Liver (tissue), 9 donors: Measurements from ENCODE around the gene MAPKAPK2. TPM values are rescaled to one million over a fixed set of nuclear protein-coding genes. Genes with fewer than 3 reads are reported as not detected.

Source experiments
- DNase-seq: peaks from one replicate; pipeline ENCODE4 v3.0.0-alpha.2; 2017; ENCODE audit warnings: low spot score
- H3K27ac ChIP-seq, 2 donors: one replicate each; pipeline ENCODE4 v1.7.0; 2013; ENCODE audit warnings: inconsistent platforms in 2 of 2, low read length in 2 of 2, control low read depth in 1 of 2, low read depth in 1 of 2, mild to moderate bottlenecking in 1 of 2
- H3K27me3 ChIP-seq, 4 donors: one replicate each; pipeline versions ENCODE4 v1.6.1 to v1.7.0; 2013; ENCODE audit warnings: low read length in 3 of 4, inconsistent platforms in 1 of 4, mild to moderate bottlenecking in 1 of 4, moderate library complexity in 1 of 4; ENCODE audit not compliant: control insufficient read depth in 4 of 4, insufficient read depth in 4 of 4
- H3K36me3 ChIP-seq, 4 donors: one replicate each; pipeline versions ENCODE4 v1.6.1 to v1.7.0; 2013; ENCODE audit warnings: low read length in 3 of 4, mild to moderate bottlenecking in 3 of 4, low read depth in 1 of 4, moderate library complexity in 1 of 4; ENCODE audit not compliant: control insufficient read depth in 4 of 4, insufficient read depth in 3 of 4
- H3K4me1 ChIP-seq, 4 donors: one replicate each; pipeline versions ENCODE4 v1.6.1 to v1.7.0; 2013; ENCODE audit warnings: low read length in 3 of 4, mild to moderate bottlenecking in 3 of 4, moderate library complexity in 1 of 4; ENCODE audit not compliant: control insufficient read depth in 4 of 4, insufficient read depth in 4 of 4
- H3K4me3 ChIP-seq, 3 donors: one replicate each; pipeline versions ENCODE4 v1.6.1 to v1.7.0; 2013; ENCODE audit warnings: low read length in 3 of 3, control low read depth in 1 of 3, low read depth in 1 of 3, mild to moderate bottlenecking in 1 of 3
- H3K9ac ChIP-seq, 2 donors: one replicate each; pipeline ENCODE4 v1.7.0; 2013; ENCODE audit warnings: low read length in 2 of 2, mild to moderate bottlenecking in 2 of 2, moderate library complexity in 2 of 2, control low read depth in 1 of 2, low read depth in 1 of 2
- H3K9me3 ChIP-seq, 4 donors: one replicate each; pipeline versions ENCODE4 v1.6.1 to v1.7.0; 2013; ENCODE audit warnings: low read length in 3 of 4; ENCODE audit not compliant: control insufficient read depth in 4 of 4
- CTCF ChIP-seq: fragments of 150-350 bp; IDR thresholded peaks from 2 replicates; pipeline ENCODE4 v1.5.1; 2017; ENCODE audit warnings: improper control_type of control experiment, low read depth, low read length; ENCODE audit not compliant: missing input control
- EGR1 ChIP-seq, 2 donors: IDR thresholded peaks; 2 replicates each; pipeline ENCODE4 v1.6.1; 2016 to 2018; ENCODE audit warnings: antibody characterized with exemption in 2 of 2, low read depth in 2 of 2
- FOXA1 ChIP-seq: IDR thresholded peaks from 2 replicates; pipeline ENCODE4 v1.6.1; 2016; ENCODE audit warnings: antibody characterized with exemption
- FOXA2 ChIP-seq: IDR thresholded peaks from 2 replicates; pipeline ENCODE4 v1.6.1; 2016; ENCODE audit warnings: antibody characterized with exemption
- GABPA ChIP-seq, 2 donors: IDR thresholded peaks in 1 of 2; conservative IDR thresholded peaks in 1 of 2; 2 replicates each; pipeline ENCODE4 v1.6.1; 2016; ENCODE audit warnings: antibody characterized with exemption in 2 of 2, mild to moderate bottlenecking in 1 of 2, moderate library complexity in 1 of 2
- HNF4A ChIP-seq, 2 donors: conservative IDR thresholded peaks; 2 replicates each; pipeline ENCODE4 v1.6.1; 2016; ENCODE audit warnings: antibody characterized with exemption in 2 of 2, mild to moderate bottlenecking in 2 of 2
- HNF4G ChIP-seq: IDR thresholded peaks from 2 replicates; pipeline ENCODE4 v1.6.1; 2016; ENCODE audit warnings: antibody characterized with exemption
- JUND ChIP-seq, 2 donors: IDR thresholded peaks; 2 replicates each; pipeline ENCODE4 v1.6.1; 2016; ENCODE audit warnings: antibody characterized with exemption in 2 of 2
- MAX ChIP-seq: IDR thresholded peaks from 2 replicates; pipeline ENCODE4 v1.6.1; 2016; ENCODE audit warnings: antibody characterized with exemption
- NR2F2 ChIP-seq: IDR thresholded peaks from 2 replicates; pipeline ENCODE4 v1.6.1; 2016; ENCODE audit warnings: antibody characterized with exemption
- RAD21 ChIP-seq, 2 donors: IDR thresholded peaks; 2 replicates each; pipeline ENCODE4 v1.6.1; 2016; ENCODE audit warnings: antibody characterized with exemption in 2 of 2, mild to moderate bottlenecking in 2 of 2
- REST ChIP-seq: IDR thresholded peaks from 2 replicates; pipeline ENCODE4 v1.6.1; 2016; ENCODE audit warnings: antibody characterized with exemption, mild to moderate bottlenecking
- TAF1 ChIP-seq: conservative IDR thresholded peaks from 2 replicates; pipeline ENCODE4 v1.6.1; 2016; ENCODE audit warnings: antibody characterized with exemption, mild to moderate bottlenecking
- YY1 ChIP-seq: IDR thresholded peaks from 2 replicates; pipeline ENCODE4 v1.6.1; 2016; ENCODE audit warnings: antibody characterized with exemption, mild to moderate bottlenecking
- WGBS: extraction: QIAGEN DNeasy Blood & Tissue Kit; methylation state at CpG from one replicate; pipeline ENCODE4 v1.1.7; 2013; 5-methylcytosine and 5-hydroxymethylcytosine counted together
- polyA plus RNA-seq, 2 donors: library from polyadenylated mRNA; stranded (reverse) in 1 of 2; unstranded in 1 of 2; fragments of 200-250 nt in 1 of 2; fragments of >200 nt in 1 of 2; fragmentation: Nextera tagmentation in 1 of 2; extraction: Ambion mirVana in 1 of 2; gene quantifications; one replicate each; pipeline versions ENCODE4 v1.2.1 to v1.2.3, GENCODE V29; 2013 to 2015
- total RNA-seq, 2 donors: library from RNA; depleted of rRNA; stranded (reverse); fragments of >200 nt; gene quantifications; one replicate each; pipeline ENCODE4 v1.2.3, GENCODE V29; 2014
- donor health status: healthy.
- donor health status: healthy.
- donor health status: healthy.
- donor health status: healthy.
- donor health status: healthy.

Gene MAPKAPK2
- total and polyA plus RNA-seq, 4 donors = 7.5 to 24.5 (median 14.7) TPM

GRCh38 chr1:206716870-206717673 is 32.4 kb downstream of the MAPKAPK2 start:
- peak; percentile 8 to 23 for TF ChIP-seq HNF4A (conservative IDR thresholded peaks at IDR 0.05)
- TF ChIP-seq FOXA1 = no peak
- TF ChIP-seq YY1 = no peak
- no peak for TF ChIP-seq REST
- TF ChIP-seq CTCF = no peak
- TF ChIP-seq RAD21 (IDR thresholded peaks at IDR 0.05) = peak in 1 of 2 donors; percentile 15
- peak; percentile 84 for TF ChIP-seq NR2F2
- TF ChIP-seq HNF4G = no peak
- H3K9me3 ChIP-seq = no peaks in the 10 kb centered on the region
- no peak for DNase-seq
- H3K4me1 ChIP-seq = peaks cover 15 to 48% (median 37%) of the 10 kb centered on the region in 4 donors
- H3K36me3 ChIP-seq = no peaks in the 10 kb centered on the region
- WGBS = 80% methylated on average over 8 of the region's 8 CpGs
- peak overlapping the region; percentile 31 to 55 for H3K27ac ChIP-seq
- no peak overlapping the region for H3K4me3 ChIP-seq
- no peak overlapping the region for H3K9ac ChIP-seq
- H3K27me3 ChIP-seq = no peaks in the 10 kb centered on the region

GRCh38 chr1:206717674-206717989 is 32.9 kb downstream of the MAPKAPK2 start:
- Histone ChIP-seq H3K4me3 (no peak overlapping the region), H3K9ac (no peak overlapping the region), H3K9me3 (no peaks in the 10 kb centered on the region), H3K27ac (peak overlapping the region in 1 of 2 donors; percentile 25), H3K27me3 (no peaks in the 10 kb centered on the region), H3K36me3 (no peaks in the 10 kb centered on the region), H3K4me1 (peaks cover 18 to 49% (median 40%) of the 10 kb centered on the region in 4 donors)
- WGBS = 86% methylated on average over 1 of the region's 1 CpG
- DNase-seq = no peak
- TF ChIP-seq FOXA2 (no peak), EGR1 (IDR thresholded peaks at IDR 0.05; ENCODE audit: low read depth in 2 of 2) (no peak), YY1 (no peak), REST (no peak), RAD21 (IDR thresholded peaks at IDR 0.05) (no peak), FOXA1 (no peak), JUND (IDR thresholded peaks at IDR 0.05) (no peak), NR2F2 (no peak), HNF4A (conservative IDR thresholded peaks at IDR 0.05) (no peak), TAF1 (no peak), MAX (no peak), GABPA (IDR thresholded peaks at IDR 0.05 in 1 of 2, conservative IDR thresholded peaks at IDR 0.05 in 1 of 2) (no peak), HNF4G (no peak), CTCF (no peak)
